HEK293 (cell line): ENCODE measurements around the gene TRAPPC5.

Source experiments
- HOXD13 ChIP-seq: sonication (generic); formaldehyde crosslinking; IDR thresholded peaks from 2 replicates; pipeline ENCODE4 v1.8.0; 2022; ENCODE audit warnings: missing genetic modification reagents, borderline replicate concordance
- PRDM1 ChIP-seq: fragments of 450-650 bp; formaldehyde crosslinking; IDR thresholded peaks from 2 replicates; pipeline ENCODE4; 2016; ENCODE audit warnings: missing biosample characterization, missing genetic modification characterization
- RBAK ChIP-seq: fragments of 450-650 bp; formaldehyde crosslinking; IDR thresholded peaks from 2 replicates; pipeline ENCODE4 v1.5.1; 2016; ENCODE audit warnings: missing biosample characterization, missing genetic modification characterization
- SCRT2 ChIP-seq: fragments of 450-650 bp; formaldehyde crosslinking; IDR thresholded peaks from 2 replicates; pipeline ENCODE4 v1.5.1; 2016; ENCODE audit warnings: missing biosample characterization, missing genetic modification characterization
- TCF7L2 ChIP-seq: IDR thresholded peaks from 2 replicates; pipeline ENCODE4 v1.6.1; 2011; ENCODE audit warnings: low read depth, mild to moderate bottlenecking, inconsistent platforms, low read length, moderate library complexity, borderline replicate concordance
- ZBTB17 ChIP-seq: fragments of 450-650 bp; formaldehyde crosslinking; IDR thresholded peaks from 2 replicates; pipeline ENCODE4 v1.5.1; 2016; ENCODE audit warnings: missing biosample characterization, missing genetic modification characterization
- ZBTB20 ChIP-seq: fragments of 450-650 bp; formaldehyde crosslinking; IDR thresholded peaks from 2 replicates; pipeline ENCODE4 v1.5.1; 2016; ENCODE audit warnings: missing biosample characterization, missing genetic modification characterization
- ZBTB21 ChIP-seq: fragments of 450-650 bp; formaldehyde crosslinking; IDR thresholded peaks from 2 replicates; pipeline ENCODE4 v1.5.1; 2017; ENCODE audit warnings: missing biosample characterization, missing genetic modification characterization
- ZNF112 ChIP-seq: fragments of 450-650 bp; formaldehyde crosslinking; IDR thresholded peaks from 2 replicates; pipeline ENCODE4 v1.5.0; 2017; ENCODE audit warnings: missing biosample characterization, missing genetic modification characterization
- ZNF155 ChIP-seq: fragments of 450-650 bp; formaldehyde crosslinking; IDR thresholded peaks from 2 replicates; pipeline ENCODE4 v1.5.1; 2016; ENCODE audit warnings: missing biosample characterization, missing genetic modification characterization
- ZNF16 ChIP-seq: fragments of 450-650 bp; formaldehyde crosslinking; IDR thresholded peaks from 2 replicates; pipeline ENCODE4 v1.5.1; 2016; ENCODE audit warnings: low read depth, missing biosample characterization, missing genetic modification characterization
- ZNF175 ChIP-seq: fragments of 450-650 bp; formaldehyde crosslinking; IDR thresholded peaks from 2 replicates; pipeline ENCODE4 v1.5.1; 2016; ENCODE audit warnings: missing biosample characterization, missing genetic modification characterization
- ZNF274 ChIP-seq, 2 experiments: fragments of 200-500 bp in 1 of 2; fragments of 450-650 bp in 1 of 2; sonication (Bioruptor generic) in 1 of 2; formaldehyde crosslinking in 1 of 2; IDR thresholded peaks; 2 replicates each; pipeline versions ENCODE4 v1.5.1 to v1.6.1; 2014 to 2016; ENCODE audit warnings: borderline replicate concordance in 1 of 2, inconsistent platforms in 1 of 2, low read length in 1 of 2, missing biosample characterization in 1 of 2, missing genetic modification characterization in 1 of 2
- ZNF433 ChIP-seq: fragments of 450-650 bp; formaldehyde crosslinking; IDR thresholded peaks from 2 replicates; pipeline ENCODE4 v1.5.1; 2016; ENCODE audit warnings: missing biosample characterization, missing genetic modification characterization, low read depth
- ZNF48 ChIP-seq: fragments of 450-650 bp; formaldehyde crosslinking; IDR thresholded peaks from 2 replicates; pipeline ENCODE4 v1.5.1; 2016; ENCODE audit warnings: missing biosample characterization, missing genetic modification characterization
- ZNF529 ChIP-seq: fragments of 450-650 bp; formaldehyde crosslinking; IDR thresholded peaks from 2 replicates; pipeline ENCODE4 v1.5.1; 2017; ENCODE audit warnings: missing genetic modification characterization, missing biosample characterization; ENCODE audit not compliant: insufficient replicate concordance
- ZNF660 ChIP-seq: fragments of 450-650 bp; IDR thresholded peaks from 2 replicates; pipeline ENCODE4 v1.5.1; 2018; ENCODE audit warnings: missing biosample characterization, mild to moderate bottlenecking, missing genetic modification characterization
- ZNF664 ChIP-seq: fragments of 450-650 bp; formaldehyde crosslinking; IDR thresholded peaks from 2 replicates; pipeline ENCODE4 v1.5.1; 2016; ENCODE audit warnings: missing biosample characterization, missing genetic modification characterization
- ZNF677 ChIP-seq: fragments of 450-650 bp; IDR thresholded peaks from 2 replicates; pipeline ENCODE4 v1.5.0; 2018; ENCODE audit warnings: missing biosample characterization, mild to moderate bottlenecking, missing genetic modification characterization, moderate library complexity
- ZNF701 ChIP-seq: fragments of 450-650 bp; formaldehyde crosslinking; IDR thresholded peaks from 2 replicates; pipeline ENCODE4 v1.5.1; 2016; ENCODE audit warnings: missing biosample characterization, missing genetic modification characterization
- ZNF747 ChIP-seq: fragments of 450-650 bp; formaldehyde crosslinking; IDR thresholded peaks from 2 replicates; pipeline ENCODE4 v1.5.1; 2016; ENCODE audit warnings: missing biosample characterization, missing genetic modification characterization
- ZNF768 ChIP-seq: fragments of 450-650 bp; formaldehyde crosslinking; IDR thresholded peaks from 2 replicates; pipeline ENCODE4 v1.5.1; 2018; ENCODE audit warnings: missing biosample characterization, mild to moderate bottlenecking, missing genetic modification characterization
- ZNF777 ChIP-seq: fragments of 450-650 bp; formaldehyde crosslinking; IDR thresholded peaks from 2 replicates; pipeline ENCODE4 v1.5.1; 2017; ENCODE audit warnings: missing biosample characterization, missing genetic modification characterization, borderline replicate concordance
- TF ChIP-seq, protein P1 (sequence below): fragments of 450-650 bp; formaldehyde crosslinking; IDR thresholded peaks from 2 replicates; pipeline ENCODE4 v1.5.1; 2016; ENCODE audit warnings: missing biosample characterization, missing genetic modification characterization, borderline replicate concordance
- TF ChIP-seq, protein P2 (sequence below): fragments of 450-650 bp; formaldehyde crosslinking; IDR thresholded peaks from 2 replicates; pipeline ENCODE4 v1.5.1; 2016; ENCODE audit warnings: missing biosample characterization, missing genetic modification characterization
- TF ChIP-seq, protein P3 (sequence below): fragments of 450-650 bp; formaldehyde crosslinking; IDR thresholded peaks from 2 replicates; pipeline ENCODE4 v1.5.1; 2017; ENCODE audit warnings: missing biosample characterization, missing genetic modification characterization
- TF ChIP-seq, protein P4 (sequence below): fragments of 450-650 bp; formaldehyde crosslinking; optimal IDR thresholded peaks from 2 replicates; pipeline ENCODE3; 2016; ENCODE audit warnings: missing biosample characterization, mild to moderate bottlenecking, missing genetic modification characterization
- TF ChIP-seq, protein P5 (sequence below): fragments of 450-650 bp; formaldehyde crosslinking; IDR thresholded peaks from 2 replicates; pipeline ENCODE4 v1.5.1; 2016; ENCODE audit warnings: missing biosample characterization, missing genetic modification characterization
- TF ChIP-seq, protein P6 (sequence below): fragments of 450-650 bp; formaldehyde crosslinking; IDR thresholded peaks from 2 replicates; pipeline ENCODE4 v1.5.1; 2016; ENCODE audit warnings: missing biosample characterization, missing genetic modification characterization

The TRAPPC5 gene

DNA sequence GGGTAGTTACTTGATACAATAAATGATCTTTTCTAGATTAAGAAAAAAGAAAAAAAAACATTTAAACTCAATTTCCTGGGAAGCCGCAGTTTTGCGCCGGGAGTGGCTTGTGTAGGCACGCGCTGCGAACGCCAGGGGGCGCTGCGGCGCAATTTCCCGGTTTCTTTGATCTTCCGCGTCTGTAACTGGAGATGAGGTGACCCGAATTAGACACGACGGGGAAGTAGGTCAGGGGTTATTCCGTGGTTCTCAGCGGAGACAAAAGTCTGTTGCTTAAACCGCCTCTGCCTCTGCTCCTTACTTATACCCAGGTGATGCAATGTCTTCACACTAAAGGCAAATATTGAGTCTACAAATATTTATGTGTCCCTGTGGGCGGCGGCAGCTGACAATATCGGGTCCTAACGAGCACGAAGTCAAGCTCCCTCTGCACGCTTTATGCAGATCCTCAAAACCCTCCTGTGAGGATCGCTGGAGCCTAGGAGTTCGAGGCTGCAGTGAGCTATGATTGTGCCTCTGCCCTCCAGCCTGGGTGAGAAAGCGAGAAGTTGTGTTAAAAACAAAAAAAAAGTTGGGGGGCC is 28.5 kb upstream of the TRAPPC5 start (continued):
- TF ChIP-seq, protein P1, sequence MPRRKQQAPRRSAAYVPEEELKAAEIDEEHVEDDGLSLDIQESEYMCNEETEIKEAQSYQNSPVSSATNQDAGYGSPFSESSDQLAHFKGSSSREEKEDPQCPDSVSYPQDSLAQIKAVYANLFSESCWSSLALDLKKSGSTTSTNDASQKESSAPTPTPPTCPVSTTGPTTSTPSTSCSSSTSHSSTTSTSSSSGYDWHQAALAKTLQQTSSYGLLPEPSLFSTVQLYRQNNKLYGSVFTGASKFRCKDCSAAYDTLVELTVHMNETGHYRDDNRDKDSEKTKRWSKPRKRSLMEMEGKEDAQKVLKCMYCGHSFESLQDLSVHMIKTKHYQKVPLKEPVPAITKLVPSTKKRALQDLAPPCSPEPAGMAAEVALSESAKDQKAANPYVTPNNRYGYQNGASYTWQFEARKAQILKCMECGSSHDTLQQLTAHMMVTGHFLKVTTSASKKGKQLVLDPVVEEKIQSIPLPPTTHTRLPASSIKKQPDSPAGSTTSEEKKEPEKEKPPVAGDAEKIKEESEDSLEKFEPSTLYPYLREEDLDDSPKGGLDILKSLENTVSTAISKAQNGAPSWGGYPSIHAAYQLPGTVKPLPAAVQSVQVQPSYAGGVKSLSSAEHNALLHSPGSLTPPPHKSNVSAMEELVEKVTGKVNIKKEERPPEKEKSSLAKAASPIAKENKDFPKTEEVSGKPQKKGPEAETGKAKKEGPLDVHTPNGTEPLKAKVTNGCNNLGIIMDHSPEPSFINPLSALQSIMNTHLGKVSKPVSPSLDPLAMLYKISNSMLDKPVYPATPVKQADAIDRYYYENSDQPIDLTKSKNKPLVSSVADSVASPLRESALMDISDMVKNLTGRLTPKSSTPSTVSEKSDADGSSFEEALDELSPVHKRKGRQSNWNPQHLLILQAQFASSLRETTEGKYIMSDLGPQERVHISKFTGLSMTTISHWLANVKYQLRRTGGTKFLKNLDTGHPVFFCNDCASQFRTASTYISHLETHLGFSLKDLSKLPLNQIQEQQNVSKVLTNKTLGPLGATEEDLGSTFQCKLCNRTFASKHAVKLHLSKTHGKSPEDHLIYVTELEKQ (tag by site-specific recombination), result peak; percentile 54; the same call in 1 of the 2 replicates
- TF ChIP-seq ZBTB20 (tag by site-specific recombination), result no peak
- TF ChIP-seq, protein P2, sequence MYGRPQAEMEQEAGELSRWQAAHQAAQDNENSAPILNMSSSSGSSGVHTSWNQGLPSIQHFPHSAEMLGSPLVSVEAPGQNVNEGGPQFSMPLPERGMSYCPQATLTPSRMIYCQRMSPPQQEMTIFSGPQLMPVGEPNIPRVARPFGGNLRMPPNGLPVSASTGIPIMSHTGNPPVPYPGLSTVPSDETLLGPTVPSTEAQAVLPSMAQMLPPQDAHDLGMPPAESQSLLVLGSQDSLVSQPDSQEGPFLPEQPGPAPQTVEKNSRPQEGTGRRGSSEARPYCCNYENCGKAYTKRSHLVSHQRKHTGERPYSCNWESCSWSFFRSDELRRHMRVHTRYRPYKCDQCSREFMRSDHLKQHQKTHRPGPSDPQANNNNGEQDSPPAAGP, result peak; percentile 68; the same call in 1 of the 2 replicates
- TF ChIP-seq, protein P3, sequence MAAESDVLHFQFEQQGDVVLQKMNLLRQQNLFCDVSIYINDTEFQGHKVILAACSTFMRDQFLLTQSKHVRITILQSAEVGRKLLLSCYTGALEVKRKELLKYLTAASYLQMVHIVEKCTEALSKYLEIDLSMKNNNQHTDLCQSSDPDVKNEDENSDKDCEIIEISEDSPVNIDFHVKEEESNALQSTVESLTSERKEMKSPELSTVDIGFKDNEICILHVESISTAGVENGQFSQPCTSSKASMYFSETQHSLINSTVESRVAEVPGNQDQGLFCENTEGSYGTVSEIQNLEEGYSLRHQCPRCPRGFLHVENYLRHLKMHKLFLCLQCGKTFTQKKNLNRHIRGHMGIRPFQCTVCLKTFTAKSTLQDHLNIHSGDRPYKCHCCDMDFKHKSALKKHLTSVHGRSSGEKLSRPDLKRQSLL (tag by site-specific recombination), result no peak
- peak; percentile 59 for TF ChIP-seq SCRT2
- peak; percentile 58 for TF ChIP-seq ZBTB17 (tag by site-specific recombination)
- TF ChIP-seq, protein P4, sequence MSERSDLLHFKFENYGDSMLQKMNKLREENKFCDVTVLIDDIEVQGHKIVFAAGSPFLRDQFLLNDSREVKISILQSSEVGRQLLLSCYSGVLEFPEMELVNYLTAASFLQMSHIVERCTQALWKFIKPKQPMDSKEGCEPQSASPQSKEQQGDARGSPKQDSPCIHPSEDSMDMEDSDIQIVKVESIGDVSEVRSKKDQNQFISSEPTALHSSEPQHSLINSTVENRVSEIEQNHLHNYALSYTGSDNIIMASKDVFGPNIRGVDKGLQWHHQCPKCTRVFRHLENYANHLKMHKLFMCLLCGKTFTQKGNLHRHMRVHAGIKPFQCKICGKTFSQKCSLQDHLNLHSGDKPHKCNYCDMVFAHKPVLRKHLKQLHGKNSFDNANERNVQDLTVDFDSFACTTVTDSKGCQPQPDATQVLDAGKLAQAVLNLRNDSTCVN (tag by site-specific recombination), result peak; percentile 18
- TF ChIP-seq ZNF664 (tag by site-specific recombination), result no peak; the same call in 1 of the 2 replicates
- TF ChIP-seq, protein P5, sequence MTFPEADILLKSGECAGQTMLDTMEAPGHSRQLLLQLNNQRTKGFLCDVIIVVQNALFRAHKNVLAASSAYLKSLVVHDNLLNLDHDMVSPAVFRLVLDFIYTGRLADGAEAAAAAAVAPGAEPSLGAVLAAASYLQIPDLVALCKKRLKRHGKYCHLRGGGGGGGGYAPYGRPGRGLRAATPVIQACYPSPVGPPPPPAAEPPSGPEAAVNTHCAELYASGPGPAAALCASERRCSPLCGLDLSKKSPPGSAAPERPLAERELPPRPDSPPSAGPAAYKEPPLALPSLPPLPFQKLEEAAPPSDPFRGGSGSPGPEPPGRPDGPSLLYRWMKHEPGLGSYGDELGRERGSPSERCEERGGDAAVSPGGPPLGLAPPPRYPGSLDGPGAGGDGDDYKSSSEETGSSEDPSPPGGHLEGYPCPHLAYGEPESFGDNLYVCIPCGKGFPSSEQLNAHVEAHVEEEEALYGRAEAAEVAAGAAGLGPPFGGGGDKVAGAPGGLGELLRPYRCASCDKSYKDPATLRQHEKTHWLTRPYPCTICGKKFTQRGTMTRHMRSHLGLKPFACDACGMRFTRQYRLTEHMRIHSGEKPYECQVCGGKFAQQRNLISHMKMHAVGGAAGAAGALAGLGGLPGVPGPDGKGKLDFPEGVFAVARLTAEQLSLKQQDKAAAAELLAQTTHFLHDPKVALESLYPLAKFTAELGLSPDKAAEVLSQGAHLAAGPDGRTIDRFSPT (tag by site-specific recombination), result no peak
- no peak for TF ChIP-seq ZNF16 (tag by site-specific recombination)
- TF ChIP-seq PRDM1 (tag by site-specific recombination), result no peak
- no peak for TF ChIP-seq ZNF777 (tag by site-specific recombination)
- TF ChIP-seq ZNF660, result peak; percentile 84
- TF ChIP-seq ZNF677 (tag by site-specific recombination), result no peak
- peak; percentile 46; the same call in 1 of the 2 replicates for TF ChIP-seq ZBTB21 (tag by site-specific recombination)
- no peak for TF ChIP-seq ZNF768 (tag by site-specific recombination)
- TF ChIP-seq ZNF529, result no peak
- TF ChIP-seq ZNF747 (tag by site-specific recombination), result no peak
- TF ChIP-seq HOXD13, result no peak
- TF ChIP-seq ZNF433 (tag by site-specific recombination), result no peak
- TF ChIP-seq RBAK, result no peak
- TF ChIP-seq ZNF701, result no peak
- no peak for TF ChIP-seq ZNF112 (tag by site-specific recombination)
- TF ChIP-seq ZNF155, result no peak
- TF ChIP-seq, protein P6, sequence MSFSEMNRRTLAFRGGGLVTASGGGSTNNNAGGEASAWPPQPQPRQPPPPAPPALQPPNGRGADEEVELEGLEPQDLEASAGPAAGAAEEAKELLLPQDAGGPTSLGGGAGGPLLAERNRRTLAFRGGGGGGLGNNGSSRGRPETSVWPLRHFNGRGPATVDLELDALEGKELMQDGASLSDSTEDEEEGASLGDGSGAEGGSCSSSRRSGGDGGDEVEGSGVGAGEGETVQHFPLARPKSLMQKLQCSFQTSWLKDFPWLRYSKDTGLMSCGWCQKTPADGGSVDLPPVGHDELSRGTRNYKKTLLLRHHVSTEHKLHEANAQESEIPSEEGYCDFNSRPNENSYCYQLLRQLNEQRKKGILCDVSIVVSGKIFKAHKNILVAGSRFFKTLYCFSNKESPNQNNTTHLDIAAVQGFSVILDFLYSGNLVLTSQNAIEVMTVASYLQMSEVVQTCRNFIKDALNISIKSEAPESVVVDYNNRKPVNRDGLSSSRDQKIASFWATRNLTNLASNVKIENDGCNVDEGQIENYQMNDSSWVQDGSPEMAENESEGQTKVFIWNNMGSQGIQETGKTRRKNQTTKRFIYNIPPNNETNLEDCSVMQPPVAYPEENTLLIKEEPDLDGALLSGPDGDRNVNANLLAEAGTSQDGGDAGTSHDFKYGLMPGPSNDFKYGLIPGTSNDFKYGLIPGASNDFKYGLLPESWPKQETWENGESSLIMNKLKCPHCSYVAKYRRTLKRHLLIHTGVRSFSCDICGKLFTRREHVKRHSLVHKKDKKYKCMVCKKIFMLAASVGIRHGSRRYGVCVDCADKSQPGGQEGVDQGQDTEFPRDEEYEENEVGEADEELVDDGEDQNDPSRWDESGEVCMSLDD, result no peak; the same call in 1 of the 2 replicates
- no peak for TF ChIP-seq ZNF274 (IDR thresholded peaks at IDR 0.05; ENCODE audit: low read length)
- no peak for TF ChIP-seq ZNF274 (tag by site-specific recombination; IDR thresholded peaks at IDR 0.05; ENCODE audit: borderline replicate concordance)
- no peak for TF ChIP-seq ZNF175
- TF ChIP-seq TCF7L2, result peak; percentile 100
- no peak for TF ChIP-seq ZNF48 (tag by site-specific recombination)
